Measurements from ENCODE around the gene CDH6.

CDH6 gene

GRCh38 chr5:31247381-31247780 lies 53.9 kb downstream of the CDH6 start:
- Histone ChIP-seq H3K36me3 (ENCODE audit: control insufficient read depth, insufficient read depth, low read length) (no peaks in the 10 kb centered on the region), H3K9me3 (ENCODE audit: control insufficient read depth, low read length) (no peaks in the 10 kb centered on the region), H3K4me1 (ENCODE audit: control insufficient read depth, insufficient read depth, low read length, poor library complexity, severe bottlenecking) (no peaks in the 10 kb centered on the region), H3K27ac (ENCODE audit: low read depth, low read length, severe bottlenecking) (no peak overlapping the region), H3K4me3 (ENCODE audit: extremely low read depth, insufficient read depth, low read length, poor library complexity, severe bottlenecking) (no peak overlapping the region)

- Histone ChIP-seq H3K9me3 (ENCODE audit: control insufficient read depth, low read length) (no peaks in the 10 kb centered on the region), H3K36me3 (ENCODE audit: control insufficient read depth, insufficient read depth, low read length) (no peaks in the 10 kb centered on the region), H3K27ac (ENCODE audit: low read depth, low read length, severe bottlenecking) (no peak overlapping the region), H3K4me3 (ENCODE audit: extremely low read depth, insufficient read depth, low read length, poor library complexity, severe bottlenecking) (no peak overlapping the region), H3K4me1 (ENCODE audit: control insufficient read depth, insufficient read depth, low read length, poor library complexity, severe bottlenecking) (no peaks in the 10 kb centered on the region)
- 86 to 92% methylated on average over 3 of the region's 3 CpGs for WGBS, 2 experiments (ENCODE audit: insufficient coverage in 2 of 2)
These were observed 56.7 kb downstream of the CDH6 start for GRCh38 chr5:31250201-31250600.

- Histone ChIP-seq H3K4me1 (ENCODE audit: control insufficient read depth, insufficient read depth, low read length, poor library complexity, severe bottlenecking) (no peaks in the 10 kb centered on the region), H3K36me3 (ENCODE audit: control insufficient read depth, insufficient read depth, low read length) (no peaks in the 10 kb centered on the region), H3K27ac (ENCODE audit: low read depth, low read length, severe bottlenecking) (no peak overlapping the region), H3K4me3 (ENCODE audit: extremely low read depth, insufficient read depth, low read length, poor library complexity, severe bottlenecking) (no peak overlapping the region), H3K9me3 (ENCODE audit: control insufficient read depth, low read length) (no peaks in the 10 kb centered on the region)
- WGBS, 2 experiments (ENCODE audit: insufficient coverage in 2 of 2), result 80 to 94% methylated on average over 2 to 4 of the region's 4 CpGs
These were observed 57.5 kb downstream of the CDH6 start for GRCh38 chr5:31251032-31251431.

GRCh38 chr5:31255041-31255440 lies 61.6 kb downstream of the CDH6 start:
- Histone ChIP-seq H3K4me3 (ENCODE audit: extremely low read depth, insufficient read depth, low read length, poor library complexity, severe bottlenecking) (no peak overlapping the region), H3K27ac (ENCODE audit: low read depth, low read length, severe bottlenecking) (no peak overlapping the region), H3K4me1 (ENCODE audit: control insufficient read depth, insufficient read depth, low read length, poor library complexity, severe bottlenecking) (no peaks in the 10 kb centered on the region), H3K36me3 (ENCODE audit: control insufficient read depth, insufficient read depth, low read length) (no peaks in the 10 kb centered on the region), H3K9me3 (ENCODE audit: control insufficient read depth, low read length) (no peaks in the 10 kb centered on the region)
- 94 to 98% methylated on average over 6 of the region's 10 CpGs for WGBS, 2 experiments (ENCODE audit: insufficient coverage in 2 of 2)

GRCh38 chr5:31268256-31268655 lies 74.8 kb downstream of the CDH6 start:
- Histone ChIP-seq H3K9me3 (ENCODE audit: control insufficient read depth, low read length) (no peaks in the 10 kb centered on the region), H3K4me3 (ENCODE audit: extremely low read depth, insufficient read depth, low read length, poor library complexity, severe bottlenecking) (no peak overlapping the region), H3K27ac (ENCODE audit: low read depth, low read length, severe bottlenecking) (no peak overlapping the region), H3K36me3 (ENCODE audit: control insufficient read depth, insufficient read depth, low read length) (no peaks in the 10 kb centered on the region), H3K4me1 (ENCODE audit: control insufficient read depth, insufficient read depth, low read length, poor library complexity, severe bottlenecking) (no peaks in the 10 kb centered on the region)
- WGBS, 2 experiments (ENCODE audit: insufficient coverage in 2 of 2), result no CpG with 5 or more reads among the region's 2 CpGs

- Histone ChIP-seq H3K36me3 (ENCODE audit: control insufficient read depth, insufficient read depth, low read length) (no peaks in the 10 kb centered on the region), H3K9me3 (ENCODE audit: control insufficient read depth, low read length) (no peaks in the 10 kb centered on the region), H3K4me1 (ENCODE audit: control insufficient read depth, insufficient read depth, low read length, poor library complexity, severe bottlenecking) (no peaks in the 10 kb centered on the region), H3K4me3 (ENCODE audit: extremely low read depth, insufficient read depth, low read length, poor library complexity, severe bottlenecking) (no peak overlapping the region), H3K27ac (ENCODE audit: low read depth, low read length, severe bottlenecking) (no peak overlapping the region)
- WGBS, 2 experiments (ENCODE audit: insufficient coverage in 2 of 2), result 75 to 90% methylated on average over 1 to 3 of the region's 4 CpGs
These were observed 75.2 kb downstream of the CDH6 start for GRCh38 chr5:31268686-31269085.

- 90 to 100% methylated on average over 2 of the region's 4 CpGs for WGBS, 2 experiments (ENCODE audit: insufficient coverage in 2 of 2)
These were observed 75.8 kb downstream of the CDH6 start for GRCh38 chr5:31269259-31269658.

GRCh38 chr5:31270396-31270795 lies 76.9 kb downstream of the CDH6 start:
- WGBS, 2 experiments (ENCODE audit: insufficient coverage in 2 of 2), result 91 to 97% methylated on average over 3 to 5 of the region's 5 CpGs
- H3K27ac ChIP-seq (ENCODE audit: low read depth, low read length, severe bottlenecking), result no peak overlapping the region
- H3K36me3 ChIP-seq (ENCODE audit: control insufficient read depth, insufficient read depth, low read length), result no peaks in the 10 kb centered on the region
- H3K4me3 ChIP-seq (ENCODE audit: extremely low read depth, insufficient read depth, low read length, poor library complexity, severe bottlenecking), result no peak overlapping the region
- no peaks in the 10 kb centered on the region for H3K4me1 ChIP-seq (ENCODE audit: control insufficient read depth, insufficient read depth, low read length, poor library complexity, severe bottlenecking)
- no peaks in the 10 kb centered on the region for H3K9me3 ChIP-seq (ENCODE audit: control insufficient read depth, low read length)

More at GRCh38 chr5:31269259-31269658, 75.8 kb downstream of the CDH6 start:
- Histone ChIP-seq H3K9me3 (ENCODE audit: control insufficient read depth, low read length) (no peaks in the 10 kb centered on the region), H3K36me3 (ENCODE audit: control insufficient read depth, insufficient read depth, low read length) (no peaks in the 10 kb centered on the region), H3K27ac (ENCODE audit: low read depth, low read length, severe bottlenecking) (no peak overlapping the region), H3K4me3 (ENCODE audit: extremely low read depth, insufficient read depth, low read length, poor library complexity, severe bottlenecking) (no peak overlapping the region), H3K4me1 (ENCODE audit: control insufficient read depth, insufficient read depth, low read length, poor library complexity, severe bottlenecking) (no peaks in the 10 kb centered on the region)

- H3K4me1 ChIP-seq (ENCODE audit: control insufficient read depth, insufficient read depth, low read length, poor library complexity, severe bottlenecking), result no peaks in the 10 kb centered on the region
- H3K4me3 ChIP-seq (ENCODE audit: extremely low read depth, insufficient read depth, low read length, poor library complexity, severe bottlenecking), result no peak overlapping the region
- H3K9me3 ChIP-seq (ENCODE audit: control insufficient read depth, low read length), result no peaks in the 10 kb centered on the region
- H3K36me3 ChIP-seq (ENCODE audit: control insufficient read depth, insufficient read depth, low read length), result no peaks in the 10 kb centered on the region
- H3K27ac ChIP-seq (ENCODE audit: low read depth, low read length, severe bottlenecking), result no peak overlapping the region
- no CpG with 5 or more reads among the region's 6 CpGs for WGBS, 2 experiments (ENCODE audit: insufficient coverage in 2 of 2)
These were observed 78.1 kb downstream of the CDH6 start for GRCh38 chr5:31271567-31271966.

GRCh38 chr5:31273161-31273560 lies 79.7 kb downstream of the CDH6 start:
- Histone ChIP-seq H3K9me3 (ENCODE audit: control insufficient read depth, low read length) (no peaks in the 10 kb centered on the region), H3K36me3 (ENCODE audit: control insufficient read depth, insufficient read depth, low read length) (no peaks in the 10 kb centered on the region)
- 86 to 89% methylated on average over 8 to 10 of the region's 10 CpGs for WGBS, 2 experiments (ENCODE audit: insufficient coverage in 2 of 2)

GRCh38 chr5:31273631-31274378 lies 80.3 kb downstream of the CDH6 start:
- 71 to 87% methylated on average over 2 to 3 of the region's 8 CpGs for WGBS, 2 experiments (ENCODE audit: insufficient coverage in 2 of 2)
- H3K4me3 ChIP-seq (ENCODE audit: extremely low read depth, insufficient read depth, low read length, poor library complexity, severe bottlenecking), result no peak overlapping the region
- no peak overlapping the region for H3K27ac ChIP-seq (ENCODE audit: low read depth, low read length, severe bottlenecking)

More at GRCh38 chr5:31273161-31273560, 79.7 kb downstream of the CDH6 start:
- no peak overlapping the region for H3K27ac ChIP-seq (ENCODE audit: low read depth, low read length, severe bottlenecking)
- H3K4me1 ChIP-seq (ENCODE audit: control insufficient read depth, insufficient read depth, low read length, poor library complexity, severe bottlenecking), result no peaks in the 10 kb centered on the region
- no peak overlapping the region for H3K4me3 ChIP-seq (ENCODE audit: extremely low read depth, insufficient read depth, low read length, poor library complexity, severe bottlenecking)

More at GRCh38 chr5:31273631-31274378, 80.3 kb downstream of the CDH6 start:
- Histone ChIP-seq H3K9me3 (ENCODE audit: control insufficient read depth, low read length) (no peaks in the 10 kb centered on the region), H3K36me3 (ENCODE audit: control insufficient read depth, insufficient read depth, low read length) (no peaks in the 10 kb centered on the region), H3K4me1 (ENCODE audit: control insufficient read depth, insufficient read depth, low read length, poor library complexity, severe bottlenecking) (no peaks in the 10 kb centered on the region)

All from mesodermal cell (in vitro differentiated cells).